Measurements from ENCODE around the gene SAT2. TPM values are rescaled to one million over a fixed set of nuclear protein-coding genes. Genes with fewer than 3 reads are reported as not detected.

SAT2 gene
- total and polyA plus RNA-seq, 10 of the 15 experiments (the other 5 are each of a cell fraction or from before 2014, with no cell fraction given): 14.6 to 44.0 (median 27.9) TPM

GRCh38 chr17:7647018-7647417 is 19.4 kb upstream of the SAT2 start (continued):
- TF ChIP-seq ZNF687 (IDR thresholded peaks at IDR 0.05): no peak
- no peak for TF ChIP-seq CEBPZ (IDR thresholded peaks at IDR 0.05; ENCODE audit: low read depth, low read length)
- TF ChIP-seq YBX1 (IDR thresholded peaks at IDR 0.05): no peak
- TF ChIP-seq FOXK2 (IDR thresholded peaks at IDR 0.05): no peak
- TF ChIP-seq, protein P1, sequence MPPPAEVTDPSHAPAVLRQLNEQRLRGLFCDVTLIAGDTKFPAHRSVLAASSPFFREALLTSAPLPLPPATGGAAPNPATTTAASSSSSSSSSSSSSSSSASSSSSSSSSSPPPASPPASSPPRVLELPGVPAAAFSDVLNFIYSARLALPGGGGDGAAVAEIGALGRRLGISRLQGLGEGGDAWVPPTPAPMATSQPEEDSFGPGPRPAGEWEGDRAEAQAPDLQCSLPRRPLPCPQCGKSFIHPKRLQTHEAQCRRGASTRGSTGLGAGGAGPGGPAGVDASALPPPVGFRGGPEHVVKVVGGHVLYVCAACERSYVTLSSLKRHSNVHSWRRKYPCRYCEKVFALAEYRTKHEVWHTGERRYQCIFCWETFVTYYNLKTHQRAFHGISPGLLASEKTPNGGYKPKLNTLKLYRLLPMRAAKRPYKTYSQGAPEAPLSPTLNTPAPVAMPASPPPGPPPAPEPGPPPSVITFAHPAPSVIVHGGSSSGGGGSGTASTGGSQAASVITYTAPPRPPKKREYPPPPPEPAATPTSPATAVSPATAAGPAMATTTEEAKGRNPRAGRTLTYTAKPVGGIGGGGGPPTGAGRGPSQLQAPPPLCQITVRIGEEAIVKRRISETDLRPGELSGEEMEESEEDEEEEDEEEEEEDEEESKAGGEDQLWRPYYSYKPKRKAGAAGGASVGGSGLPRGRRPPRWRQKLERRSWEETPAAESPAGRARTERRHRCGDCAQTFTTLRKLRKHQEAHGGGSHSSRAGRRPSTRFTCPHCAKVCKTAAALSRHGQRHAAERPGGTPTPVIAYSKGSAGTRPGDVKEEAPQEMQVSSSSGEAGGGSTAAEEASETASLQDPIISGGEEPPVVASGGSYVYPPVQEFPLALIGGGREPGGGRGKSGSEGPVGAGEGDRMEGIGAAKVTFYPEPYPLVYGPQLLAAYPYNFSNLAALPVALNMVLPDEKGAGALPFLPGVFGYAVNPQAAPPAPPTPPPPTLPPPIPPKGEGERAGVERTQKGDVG (CRISPR knock-in tag; IDR thresholded peaks at IDR 0.05): no peak
- no peak for TF ChIP-seq RAD51 (IDR thresholded peaks at IDR 0.05)
- no peak for TF ChIP-seq TCF7 (IDR thresholded peaks at IDR 0.05; ENCODE audit: borderline replicate concordance)
- TF ChIP-seq IRF4 (IDR thresholded peaks at IDR 0.05; ENCODE audit: low read depth, low read length): no peak

Measured in GM12878 (cell line).